GM21447 (cell line): Measurements from ENCODE around the gene CTTN.
"Not testable (repeated sequence)": the region's sequence is repeated elsewhere in the genome, so short reads cannot be mapped to it uniquely, and the experiment has no call there.

ENCODE experiments used
- ATAC-seq: cut with Tn5 transposase; IDR thresholded peaks from one replicate; pipeline ENCODE4 v1.9.1; 2021; ENCODE audit not compliant: unreplicated experiment

Gene CTTN

DNA sequence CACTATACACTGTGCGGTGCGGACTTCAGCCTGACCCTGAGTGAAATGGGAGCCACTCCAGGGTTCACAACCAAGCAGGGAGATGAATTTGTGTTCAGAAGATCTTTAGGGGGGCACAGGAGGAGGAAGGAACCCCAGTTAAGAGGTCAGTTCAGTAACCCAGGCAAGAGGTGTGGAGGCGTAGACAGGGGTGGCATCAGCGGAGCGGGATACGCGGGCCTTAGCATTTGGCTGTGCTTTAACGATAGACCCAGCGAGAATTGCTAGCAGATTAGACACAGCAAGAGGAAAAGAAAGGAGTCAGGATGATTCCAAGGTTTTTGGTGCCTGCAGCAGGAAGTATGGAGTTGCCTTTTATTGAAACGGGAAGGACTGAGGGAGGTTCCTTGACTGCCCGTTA, 46.8 kb downstream of the CTTN start:
- ATAC-seq: no peak

DNA sequence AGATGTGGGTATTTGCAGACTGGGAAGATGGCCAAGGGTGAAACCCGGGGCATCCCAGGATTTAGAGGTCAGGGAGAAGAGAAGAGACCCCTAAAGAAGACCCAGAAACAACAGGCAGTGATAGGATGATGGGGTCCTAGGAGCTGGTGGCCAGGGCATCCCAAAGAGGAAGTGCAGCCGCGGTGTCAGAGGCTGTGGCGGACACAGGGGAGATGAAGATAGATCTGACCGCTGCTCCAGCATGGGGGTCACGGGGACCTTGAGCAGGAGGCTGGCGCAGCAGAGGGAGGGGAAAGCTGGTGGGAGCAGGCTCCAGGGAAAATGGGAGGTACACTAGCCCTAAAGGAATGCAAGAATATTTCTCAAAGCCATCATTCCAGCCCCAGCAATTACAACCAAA, 47.3 kb downstream of the CTTN start:
- no peak for ATAC-seq

DNA sequence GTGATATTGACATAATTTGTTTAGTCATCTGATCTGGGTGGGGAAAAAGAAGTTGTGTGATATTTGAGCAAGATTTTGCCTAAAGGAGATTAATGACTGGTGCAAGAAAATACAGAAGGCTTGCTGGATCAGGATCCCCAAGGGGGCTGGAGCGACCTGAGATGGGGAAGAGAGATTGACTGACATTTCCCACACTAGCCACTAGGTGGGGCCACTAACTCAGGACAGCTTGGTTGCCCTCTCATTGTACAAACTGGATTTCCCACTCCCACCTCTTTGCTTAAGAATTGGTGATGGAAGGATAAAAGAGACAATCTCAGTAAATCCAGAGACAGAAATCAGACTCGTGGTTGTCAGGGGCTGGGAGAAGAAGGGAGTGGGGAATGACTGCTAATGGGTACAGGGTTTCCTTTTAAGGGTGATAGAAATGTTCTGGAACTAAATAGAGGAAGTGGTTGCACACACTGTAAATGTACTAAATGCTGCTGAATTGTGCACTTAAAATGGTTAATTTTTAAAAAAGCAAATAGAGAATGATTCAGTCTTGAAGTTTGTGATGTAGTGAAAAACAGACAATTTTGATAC, 50.7 kb downstream of the CTTN start:
- ATAC-seq: no peak

DNA sequence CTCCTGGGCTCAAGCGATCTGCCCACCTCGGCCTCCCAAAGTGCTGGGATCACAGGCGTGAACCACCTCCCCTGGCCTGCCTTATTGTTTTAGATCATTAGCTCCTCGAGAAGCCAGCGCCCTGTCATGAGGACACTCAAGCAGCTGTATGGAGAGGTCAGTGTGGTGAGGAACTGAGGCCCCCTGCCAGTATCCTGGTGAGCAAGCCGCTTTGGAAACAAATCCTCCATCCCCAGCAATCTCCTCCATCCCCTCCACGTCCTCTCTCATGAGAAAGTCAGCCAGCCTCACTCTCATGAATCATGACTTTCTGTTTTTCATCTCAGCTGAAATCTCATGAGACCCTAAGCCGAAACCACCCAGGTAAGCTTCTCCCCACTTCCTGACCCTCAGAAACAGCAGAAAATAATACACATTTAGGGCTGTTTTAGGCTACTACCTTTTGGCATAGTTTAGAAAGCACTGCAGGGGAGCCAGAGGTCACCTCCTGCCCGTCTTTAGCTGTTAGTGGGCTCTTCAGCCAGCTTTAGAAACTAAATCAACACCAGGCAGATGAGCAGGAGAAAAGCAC, 56.0 kb downstream of the CTTN start:
- no peak for ATAC-seq

DNA sequence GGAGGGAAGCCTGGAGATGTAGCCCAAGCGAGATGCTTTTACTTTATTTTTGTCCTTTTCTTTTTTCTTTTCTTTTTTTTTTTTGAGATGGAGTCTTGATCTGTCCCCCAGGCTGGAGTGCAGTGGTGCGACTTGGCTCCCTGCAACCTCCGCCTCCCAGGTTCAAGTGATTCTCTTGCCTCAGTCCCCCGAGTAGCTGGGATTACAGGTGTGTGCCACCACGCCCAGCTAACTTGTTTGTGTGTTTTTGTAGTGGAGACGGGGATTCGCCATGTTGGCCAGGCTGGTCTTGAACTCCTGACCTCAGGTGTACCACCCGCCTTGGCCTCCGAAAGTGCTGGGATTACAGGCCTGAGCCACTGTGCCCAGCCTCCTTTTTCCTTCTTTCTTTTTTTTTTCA, 56.5 kb downstream of the CTTN start:
- not testable (repeated sequence) for ATAC-seq

DNA sequence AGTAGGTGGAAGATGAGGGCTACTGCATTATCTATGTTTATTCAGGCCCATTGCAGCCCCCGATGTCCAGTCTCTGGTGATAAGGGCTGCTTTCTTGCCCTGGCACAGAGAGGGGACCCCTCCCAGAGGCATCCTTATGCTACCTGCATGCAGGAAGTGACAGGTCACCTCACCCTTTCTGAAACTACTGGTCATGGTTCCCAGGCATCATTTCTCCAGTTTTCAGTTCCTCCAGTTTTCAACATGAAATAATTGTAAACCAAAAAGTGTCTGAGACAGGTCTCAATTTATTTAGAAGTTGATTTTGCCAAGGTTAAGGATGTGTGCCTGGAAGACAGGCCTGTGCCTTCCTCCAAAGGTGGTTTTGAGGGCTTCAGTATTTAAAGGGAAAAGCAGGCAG, 57.0 kb downstream of the CTTN start:
- ATAC-seq: no peak

DNA sequence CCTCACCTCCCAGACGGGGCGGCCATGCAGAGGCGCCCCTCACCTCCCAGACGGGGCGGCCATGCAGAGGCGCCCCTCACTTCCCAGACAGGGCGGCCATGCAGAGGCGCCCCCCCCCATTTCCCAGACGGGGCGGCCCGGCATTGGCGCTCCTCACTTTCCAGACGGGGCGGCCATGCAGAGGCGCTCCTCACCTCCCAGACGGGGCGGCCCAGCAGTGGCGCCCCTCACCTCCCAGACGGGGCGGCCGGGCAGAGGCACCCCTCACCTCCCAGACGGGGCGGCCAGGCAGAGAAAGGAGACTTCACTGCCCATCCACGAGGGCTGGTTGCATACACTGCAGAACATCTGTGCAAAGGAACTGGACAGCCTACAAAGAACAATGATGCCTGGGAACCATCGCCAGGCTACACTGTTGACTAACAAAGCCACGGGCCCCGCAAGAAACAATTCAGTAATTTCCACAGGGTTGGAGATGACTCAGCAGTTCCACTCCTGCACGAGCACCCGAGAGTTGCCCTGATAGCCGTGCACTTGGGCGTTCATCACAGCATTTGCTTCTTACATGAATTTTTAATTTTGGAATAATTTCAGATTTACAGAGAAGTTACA, 58.7 kb downstream of the CTTN start:
- no peak for ATAC-seq

DNA sequence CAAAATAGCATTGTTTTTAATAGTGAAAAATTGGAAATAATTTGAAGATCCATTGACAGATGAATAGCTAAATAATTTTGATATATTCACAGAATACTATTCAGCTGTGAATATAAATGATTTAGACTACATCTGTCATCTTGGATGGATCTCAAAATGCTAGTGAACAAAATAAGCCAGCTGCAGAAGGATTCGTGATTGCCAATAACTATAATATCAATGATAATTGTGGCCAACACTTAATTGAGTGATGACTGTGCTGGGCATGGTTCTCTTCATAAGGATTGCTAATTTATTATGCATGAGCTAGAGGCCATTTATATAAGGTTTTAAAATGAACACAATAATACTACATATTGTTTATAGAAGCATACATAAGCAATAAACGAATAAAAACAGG, 60.4 kb downstream of the CTTN start:
- ATAC-seq: no peak

DNA sequence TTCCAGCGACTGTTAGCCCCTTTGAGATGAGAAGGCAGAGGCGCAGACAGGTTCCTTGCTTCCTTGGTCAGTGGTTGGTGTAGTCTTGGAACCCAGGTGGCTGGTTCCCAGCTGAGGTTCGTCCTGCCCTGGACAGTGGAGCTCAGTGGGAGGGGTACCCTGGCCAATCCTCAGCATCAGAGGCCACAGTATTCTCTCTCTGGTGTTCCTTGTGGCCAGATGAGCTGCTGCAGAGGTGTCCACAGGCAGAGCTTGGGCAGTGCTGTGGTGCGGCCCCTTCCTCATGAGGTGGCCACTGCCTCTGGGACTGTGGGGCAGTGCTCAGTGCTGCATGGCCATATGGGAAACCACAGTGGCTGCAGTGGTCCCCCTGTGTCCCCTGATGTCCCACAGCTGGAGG, 61.8 kb downstream of the CTTN start:
- ATAC-seq: no peak

DNA sequence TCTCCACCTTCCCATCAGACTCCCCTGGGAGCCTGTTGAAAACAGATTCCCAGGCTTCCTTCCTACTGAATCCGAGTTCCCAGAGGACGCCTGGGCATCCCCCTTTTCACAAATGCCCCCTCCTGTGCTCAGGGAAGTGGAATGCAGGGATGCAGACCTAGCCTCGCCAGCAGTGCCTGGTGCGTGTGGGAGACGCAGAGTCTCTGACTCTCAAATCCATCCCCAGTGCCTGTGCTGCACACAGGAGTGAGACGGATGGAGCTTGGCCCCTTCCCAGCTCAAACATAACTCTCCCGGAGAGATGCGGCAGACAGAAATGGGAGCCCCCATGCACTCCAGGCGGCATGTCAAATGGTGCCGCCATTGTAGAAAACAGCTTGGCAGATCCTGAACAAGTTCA, 62.6 kb downstream of the CTTN start:
- no peak for ATAC-seq

DNA sequence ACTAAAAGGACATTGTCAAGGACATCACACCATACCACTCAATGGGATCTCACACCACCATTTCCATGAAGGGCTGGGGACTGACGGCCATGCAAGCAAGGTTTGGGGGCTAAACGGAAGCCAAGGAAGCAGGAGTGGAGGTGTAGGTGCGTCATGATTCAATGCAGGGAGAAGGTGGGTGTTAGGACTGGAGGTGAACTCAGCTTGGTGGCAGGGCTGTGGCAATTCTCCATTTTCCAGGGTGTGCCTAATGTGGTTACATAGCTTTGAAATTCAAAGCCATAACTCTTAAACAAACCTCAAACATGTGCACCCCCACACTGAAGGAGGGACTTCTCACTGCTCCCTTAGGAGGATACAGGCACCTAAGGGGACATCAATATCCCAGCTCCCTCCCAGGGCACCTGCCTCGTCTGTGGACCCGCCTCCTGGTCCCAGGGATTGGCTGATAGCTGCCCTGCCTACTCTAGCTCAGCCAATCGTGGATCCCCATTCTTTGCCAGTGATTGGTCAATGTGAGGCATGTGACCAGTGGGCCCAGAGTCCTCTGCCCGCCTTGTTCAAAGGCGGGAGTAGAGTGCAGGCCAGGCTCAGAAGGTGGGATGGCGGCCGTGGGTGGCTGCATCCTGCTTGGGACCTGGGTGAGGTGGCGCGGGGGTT, 64.6 kb downstream of the CTTN start:
- ATAC-seq: no peak

DNA sequence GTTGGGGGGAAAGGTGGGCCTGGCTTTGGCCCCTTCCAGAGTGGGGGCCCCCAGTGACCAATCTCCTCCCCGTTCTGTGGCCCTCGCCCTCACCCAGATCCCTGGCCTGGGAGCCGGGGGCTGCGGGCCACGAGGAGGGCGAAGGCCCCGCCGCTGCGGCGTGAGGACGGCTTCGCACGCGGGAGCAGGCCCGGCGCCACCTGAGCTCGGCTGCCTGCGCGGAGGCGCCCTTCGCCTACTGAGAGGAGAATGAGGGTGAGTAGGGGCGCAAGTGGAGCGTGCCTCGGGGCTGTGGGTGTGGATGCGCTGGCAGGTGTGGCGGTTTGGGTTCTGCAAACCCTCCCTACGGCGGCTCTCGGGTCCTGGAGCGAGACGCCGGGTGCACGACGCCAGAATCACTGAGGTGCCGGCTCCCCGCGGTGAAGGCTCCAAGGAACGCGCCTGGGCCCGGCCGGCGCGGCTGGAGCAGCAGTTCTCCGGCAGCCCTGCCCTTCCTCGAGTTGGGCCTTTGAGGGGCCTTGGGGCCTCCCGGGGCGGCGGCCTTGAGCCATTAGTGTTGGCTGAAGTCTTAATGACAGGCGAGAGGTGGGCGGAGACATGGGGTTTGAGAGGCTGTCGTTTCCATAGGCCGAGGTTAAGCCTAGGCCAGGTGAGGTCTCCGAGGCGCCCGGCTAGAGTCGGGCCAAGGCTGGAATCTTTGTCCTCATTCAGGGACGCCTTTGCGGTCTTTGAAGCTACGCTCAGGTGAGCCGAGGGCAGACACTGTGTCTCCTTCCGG, 65.3 kb downstream of the CTTN start:
- ATAC-seq: no peak

DNA sequence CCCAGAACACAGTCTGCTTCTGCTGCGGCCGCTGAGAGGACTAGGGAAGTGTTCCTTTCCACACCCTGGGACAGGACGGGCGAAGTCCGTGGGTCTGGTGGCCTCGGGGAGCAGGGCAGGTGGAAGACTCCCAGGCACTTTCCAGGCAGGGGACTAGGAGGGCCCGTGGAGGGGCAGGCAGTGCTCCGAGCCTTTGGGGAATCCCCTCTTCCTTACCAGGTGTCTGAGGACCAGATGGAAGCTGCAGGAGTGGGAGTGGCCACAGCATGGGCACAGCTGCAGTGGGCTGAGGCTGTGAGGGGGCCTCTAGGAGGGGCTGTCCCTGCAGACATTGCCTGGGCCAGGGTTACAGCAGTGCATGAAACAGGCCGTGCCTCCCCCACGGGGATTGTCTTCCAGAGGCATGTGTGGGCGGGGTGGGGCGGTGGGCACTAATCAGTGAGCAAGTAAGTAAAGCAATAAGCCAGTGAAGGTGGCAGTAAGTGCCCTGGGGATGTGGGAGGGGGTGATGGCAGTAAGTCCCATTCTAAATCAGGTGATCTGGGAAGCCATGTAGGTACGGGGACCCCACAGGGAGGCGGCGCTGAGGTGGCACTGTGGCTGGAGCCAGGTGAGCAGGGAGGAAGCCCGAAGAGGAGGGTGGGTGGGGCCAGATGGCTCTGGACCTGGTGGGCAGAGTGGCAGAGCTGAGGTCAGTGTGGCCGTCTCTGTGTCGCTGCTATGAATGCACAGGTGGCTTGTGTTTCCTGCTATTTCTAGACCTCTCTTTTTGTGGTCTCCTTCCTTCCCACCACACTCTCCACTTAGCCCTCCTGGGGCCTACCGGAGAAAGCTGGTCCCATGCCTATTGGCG, 66.4 kb downstream of the CTTN start:
- ATAC-seq: no peak

DNA sequence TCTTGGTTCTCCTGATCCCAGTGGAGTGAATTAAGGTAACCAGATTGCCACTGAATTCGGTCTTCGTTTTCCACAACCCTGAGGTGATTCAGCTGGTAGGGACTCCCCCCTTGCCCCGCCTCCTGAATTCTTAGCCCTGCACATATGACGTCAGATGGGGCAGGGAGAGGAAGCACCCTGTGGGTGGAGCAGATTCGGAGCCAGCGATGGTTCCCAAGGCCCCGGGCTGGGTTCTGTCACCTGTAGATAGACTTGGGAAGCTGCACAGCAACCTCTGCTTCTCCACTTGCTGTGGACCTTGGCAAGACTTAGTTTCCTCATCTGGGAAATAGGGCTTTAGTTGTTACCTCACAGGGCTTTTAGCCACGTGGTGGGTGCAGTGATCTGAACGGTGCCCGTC, 67.8 kb downstream of the CTTN start:
- ATAC-seq: no peak

DNA sequence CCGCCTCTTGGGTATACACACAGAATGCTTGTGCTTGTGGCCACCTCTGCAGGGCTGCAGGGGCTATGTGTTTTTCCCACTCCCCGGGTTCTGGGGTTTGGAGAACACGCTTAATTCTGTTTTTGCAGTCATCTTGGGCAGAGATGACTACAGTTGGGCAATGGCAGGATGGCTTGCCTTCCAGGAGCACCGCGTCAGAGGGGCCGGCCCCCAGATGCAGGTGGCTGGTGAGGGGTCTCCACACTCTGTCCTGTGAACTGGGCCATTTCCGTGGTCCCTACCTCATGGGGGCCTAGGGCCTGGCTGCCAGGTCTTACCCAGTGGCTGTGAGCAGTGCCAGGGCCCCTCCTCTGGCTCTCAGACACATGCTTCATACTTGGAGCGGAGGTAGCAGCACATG, 68.3 kb downstream of the CTTN start:
- no peak for ATAC-seq

DNA sequence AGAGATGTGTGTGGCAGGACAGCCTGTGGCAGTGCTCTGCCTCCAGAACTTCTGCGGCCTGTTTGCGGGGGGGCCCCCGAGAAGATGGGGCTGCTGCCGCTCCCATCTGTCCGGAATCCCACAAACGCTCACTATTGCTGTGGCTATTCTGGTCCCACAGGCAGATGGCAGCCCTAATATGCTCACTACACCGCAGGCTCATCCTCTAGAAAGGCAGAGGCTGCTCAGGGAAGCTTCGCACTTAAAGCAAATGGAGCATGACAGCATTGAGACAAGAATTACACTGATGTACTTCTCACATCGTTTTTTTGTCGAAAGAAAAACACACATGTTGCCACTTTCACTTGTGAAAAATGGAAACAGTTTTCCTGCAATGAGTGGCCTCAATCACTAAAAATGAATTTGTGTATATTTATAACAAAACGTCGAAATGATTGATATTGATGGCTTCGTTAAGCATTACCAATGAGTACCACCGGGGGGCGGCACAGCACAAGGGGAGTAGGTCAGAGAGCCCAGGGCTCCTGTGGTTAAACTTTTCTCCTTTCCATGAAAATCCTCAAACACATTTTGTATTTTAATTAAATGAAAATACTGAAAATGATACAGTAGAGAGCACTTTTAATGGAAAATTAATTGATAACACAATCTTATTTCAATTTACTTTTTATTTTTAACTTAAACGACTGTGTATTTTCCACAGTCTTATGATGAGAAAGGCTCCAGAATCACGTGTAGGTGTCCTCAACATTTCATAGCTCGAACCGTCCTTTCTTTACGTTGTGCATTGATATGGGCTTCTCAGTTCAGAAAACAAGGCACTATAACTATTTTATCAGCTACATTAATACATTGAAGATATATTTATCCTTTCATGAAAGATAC, 69.1 kb downstream of the CTTN start:
- ATAC-seq: no peak

DNA sequence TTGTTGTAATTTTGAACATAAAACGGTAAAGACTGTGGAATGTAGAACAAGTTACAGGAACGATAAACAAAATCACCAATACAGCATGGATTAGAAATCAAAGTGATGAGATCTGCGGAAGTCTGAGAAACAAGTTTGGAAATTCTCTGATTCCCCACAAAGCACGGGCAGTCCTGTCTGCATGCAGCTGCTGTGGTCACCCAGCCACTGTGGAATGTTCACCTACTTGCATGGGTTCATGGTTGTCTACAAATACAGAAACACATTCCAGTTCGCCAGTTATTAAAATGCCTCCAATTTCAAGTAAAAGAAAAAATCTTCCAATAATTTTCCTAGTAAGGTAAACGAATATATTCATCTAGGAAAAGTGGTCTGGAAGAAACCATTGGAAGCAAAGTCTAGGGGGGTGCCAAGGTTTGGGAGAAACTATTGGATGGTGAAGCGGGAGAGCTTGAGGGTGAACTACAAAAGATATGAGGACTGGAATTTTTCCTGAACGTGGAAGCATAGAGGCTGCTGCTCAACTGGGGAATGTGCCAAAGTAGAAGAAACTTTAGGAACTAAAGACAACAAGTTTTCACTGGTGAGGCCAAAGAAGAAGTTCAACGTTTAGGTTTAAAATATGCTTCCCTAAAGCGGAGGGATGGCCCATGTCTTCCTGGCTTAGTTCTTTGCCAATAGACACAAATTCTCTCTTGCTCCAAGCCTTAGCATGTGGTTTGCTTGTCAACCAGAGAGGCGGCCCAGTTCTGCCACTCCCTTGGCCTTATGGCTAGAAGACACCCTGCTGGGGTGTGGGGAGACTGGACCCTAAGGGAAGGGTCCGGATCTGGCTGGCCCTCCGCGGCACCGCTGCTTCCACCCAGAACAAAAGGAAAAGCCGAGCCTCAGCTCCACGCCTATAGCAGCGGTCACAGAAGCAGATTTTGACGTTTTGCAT, 70.2 kb downstream of the CTTN start:
- no peak for ATAC-seq

DNA sequence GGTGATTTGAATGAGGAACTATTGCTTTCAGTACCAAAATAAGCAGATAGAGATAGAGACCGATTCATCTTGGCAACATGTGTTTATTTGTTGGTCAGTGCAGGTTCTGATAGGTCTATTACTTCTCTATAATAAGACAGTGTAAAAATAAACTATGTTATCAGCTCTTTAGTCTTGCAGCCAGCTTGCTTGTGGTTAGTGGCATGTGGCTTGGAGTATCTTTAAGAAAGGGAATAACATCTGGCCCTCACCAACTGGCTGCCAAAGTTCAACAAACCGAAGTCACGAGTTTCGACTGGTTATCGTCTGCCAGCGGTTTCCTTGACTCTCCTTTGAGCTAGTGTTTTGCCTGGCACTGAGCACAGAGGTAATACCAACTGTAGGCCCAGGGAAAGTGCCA, 71.8 kb downstream of the CTTN start:
- ATAC-seq: peak; percentile 60

DNA sequence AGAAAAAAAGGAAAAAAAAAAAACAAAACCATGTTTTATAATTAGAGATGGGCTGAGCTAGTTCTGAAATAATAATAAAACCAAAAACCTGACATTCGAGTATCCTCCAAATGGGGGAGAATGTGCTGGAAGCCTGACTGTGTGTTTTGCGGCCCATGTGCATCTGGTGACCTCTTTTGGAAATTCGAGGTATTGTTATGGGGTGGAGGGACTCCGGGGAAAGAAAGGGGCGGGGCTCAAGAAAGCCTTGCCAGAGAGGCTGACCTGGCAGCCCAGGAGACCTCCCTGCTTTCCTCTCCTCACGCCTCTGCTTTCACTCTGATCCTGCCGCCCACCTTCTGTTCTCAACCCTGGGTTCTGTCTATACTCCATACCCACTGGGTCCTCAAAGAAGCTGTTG, 72.9 kb downstream of the CTTN start:
- no peak for ATAC-seq
